Endothelial cell of umbilical vein (primary cell): Measurements from ENCODE around the gene SSBP3. TPM values are rescaled to one million over a fixed set of nuclear protein-coding genes. Genes with fewer than 3 reads are reported as not detected.
"Not testable (repeated sequence)": the region's sequence is repeated elsewhere in the genome, so short reads cannot be mapped to it uniquely, and the experiment has no call there.

ENCODE experiments used
- BruUV-seq: library from RNA; stranded (reverse); fragments of 400-500 nt; replicated peaks from 2 replicates; lab custom pipeline; 2021; lab: Mats Ljungman, UMichigan
- CTCF ChIA-PET: fragments of 300-600, 350-600 bp; sonication (Branson Sonifier 250); formaldehyde crosslinking; loops from one replicate; lab custom pipeline; 2021; ENCODE audit warnings: antibody characterized with exemption, inconsistent platforms; lab: Charles Lee
- POLR2A ChIA-PET: fragments of 300-600, 350-600 bp; sonication (Branson Sonifier 250); formaldehyde crosslinking; loops from one replicate; lab custom pipeline; 2021; ENCODE audit warnings: antibody characterized with exemption, inconsistent platforms; lab: Charles Lee
- DNase-seq: peaks from one replicate; pipeline ENCODE4 v3.0.0-alpha.2; 2011; ENCODE audit warnings: low read depth, low spot score
- FAIRE-seq: peaks from 2 replicates; lab custom pipeline; 2011; peaks lifted over from hg19 to GRCh38; lab: Jason Lieb, UNC
- H2AFZ ChIP-seq: 2 replicates; pipeline ENCODE4 v1.6.0; 2012; ENCODE audit warnings: low read depth, low read length, control low read depth, inconsistent platforms
- H3K27ac ChIP-seq: 2 replicates; pipeline ENCODE4 v1.5.1; 2011; ENCODE audit warnings: low read depth, mild to moderate bottlenecking, control low read depth, low read length, moderate library complexity; ENCODE audit not compliant: insufficient read depth
- H3K27me3 ChIP-seq, 2 experiments: 2 replicates each; pipeline versions ENCODE4 v1.6.0 to v1.6.1; 2011; ENCODE audit warnings: low read length in 2 of 2, mixed read lengths in 1 of 2; ENCODE audit not compliant: control insufficient read depth in 2 of 2, insufficient read depth in 2 of 2
- H3K36me3 ChIP-seq, 2 experiments: 2 replicates in 1 of 2; 3 replicates in 1 of 2; pipeline ENCODE4 v1.5.1; 2011; ENCODE audit warnings: low read length in 2 of 2, mild to moderate bottlenecking in 1 of 2, moderate library complexity in 1 of 2; ENCODE audit not compliant: control insufficient read depth in 2 of 2, insufficient read depth in 2 of 2; ENCODE audit errors: extremely low read depth in 1 of 2
- H3K4me1 ChIP-seq: 3 replicates; pipeline ENCODE4 v1.5.1; 2011; ENCODE audit warnings: mild to moderate bottlenecking, low read length; ENCODE audit not compliant: control insufficient read depth, insufficient read depth; ENCODE audit errors: extremely low read depth
- H3K4me2 ChIP-seq: 2 replicates; pipeline ENCODE4 v1.6.1; 2011; ENCODE audit warnings: low read length, control low read depth, mixed read lengths; ENCODE audit not compliant: insufficient read depth
- H3K4me3 ChIP-seq, 3 experiments: fragments of 200-600 bp in 1 of 3; sonication (generic), shearing (Covaris generic) in 1 of 3; replicated peaks in 1 of 3; 2 replicates each; pipeline ENCODE4 v1.5.1; 2011 to 2016; ENCODE audit warnings: control low read depth in 3 of 3, low read length in 3 of 3, mild to moderate bottlenecking in 2 of 3, inconsistent platforms in 1 of 3, low read depth in 1 of 3, moderate library complexity in 1 of 3; ENCODE audit not compliant: insufficient read depth in 1 of 3
- H3K79me2 ChIP-seq: 2 replicates; pipeline ENCODE4 v1.6.0; 2012; ENCODE audit warnings: low read length, inconsistent platforms; ENCODE audit not compliant: control insufficient read depth, insufficient read depth
- H3K9ac ChIP-seq: replicated peaks from 2 replicates; pipeline ENCODE3; 2011; ENCODE audit warnings: low read length, control low read depth; ENCODE audit not compliant: insufficient read depth; ENCODE audit errors: extremely low read depth
- H3K9me1 ChIP-seq: replicated peaks from 3 replicates; pipeline ENCODE4 v1.6.0; 2011; ENCODE audit warnings: mild to moderate bottlenecking, low read length; ENCODE audit not compliant: control insufficient read depth, insufficient read depth; ENCODE audit errors: extremely low read depth
- H3K9me3 ChIP-seq: replicated peaks from 2 replicates; pipeline ENCODE4 v1.5.1; 2012; ENCODE audit warnings: low read length, inconsistent platforms; ENCODE audit not compliant: control insufficient read depth, insufficient read depth
- H4K20me1 ChIP-seq: replicated peaks from 2 replicates; pipeline ENCODE3; 2011; ENCODE audit warnings: mild to moderate bottlenecking, low read length; ENCODE audit not compliant: control insufficient read depth, insufficient read depth; ENCODE audit errors: extremely low read depth
- FOS ChIP-seq: IDR thresholded peaks from 2 replicates; pipeline ENCODE4 v1.6.1; 2011; ENCODE audit warnings: mild to moderate bottlenecking, low read length, moderate library complexity, borderline replicate concordance; ENCODE audit not compliant: insufficient read depth
- JUN ChIP-seq: IDR thresholded peaks from 2 replicates; pipeline ENCODE4 v1.6.1; 2011; ENCODE audit warnings: borderline replicate concordance, low read depth; ENCODE audit not compliant: insufficient read length, insufficient read depth
- POLR2A ChIP-seq: IDR thresholded peaks from 2 replicates; pipeline ENCODE4 v1.6.1; 2012; ENCODE audit warnings: low read depth, mild to moderate bottlenecking, control low read depth, low read length
- dilution Hi-C: fragments of 300-500 bp; cut with MboI; formaldehyde crosslinking; loops from one replicate; pipeline ENCODE4 v1.15.0; 2019; ENCODE audit warnings: low sequenced_read_pairs; ENCODE audit not compliant: extremely low pct_ligation_motif_present
- intact Hi-C: fragments of 100-400 bp; cut with micrococcal nuclease; formaldehyde crosslinking; loops from one replicate; pipeline ENCODE4 v1.10.0; 2022
- polyA plus RNA-seq, 4 experiments: library from polyadenylated mRNA; depleted of rRNA in 3 of 4; stranded (reverse) in 3 of 4; unstranded in 1 of 4; fragments of >200 nt; gene quantifications; 2 replicates each; pipeline versions ENCODE4 v1.2.1 to v1.2.3, GENCODE V29; 2011 to 2012; ENCODE audit warnings: missing spikeins in 1 of 4
- total RNA-seq: library from RNA; stranded (reverse); gene quantifications from 2 replicates; pipeline ENCODE4 v1.2.3, GENCODE V29; 2021

The SSBP3 gene
- total and polyA plus RNA-seq, 2 donors (not counting 3 experiments of a cell fraction or from before 2014, with no cell fraction given): 44.9 to 59.4 TPM

GRCh38 chr1:54234284-54234683, 171.9 kb downstream of the SSBP3 start:
- BruUV-seq: no TSS peak
- TF ChIP-seq POLR2A (no peak), JUN (no peak), FOS (no peak)
- no peaks in the 10 kb centered on the region for H3K4me1 ChIP-seq
- H3K4me3 ChIP-seq: no peak overlapping the region
- no peak overlapping the region for H3K9ac ChIP-seq
- dilution Hi-C loops: no loop called here
- H3K27me3 ChIP-seq: no peaks in the 10 kb centered on the region
- no peaks in the 10 kb centered on the region for H3K9me1 ChIP-seq
- no peak overlapping the region for H2AFZ ChIP-seq
- intact Hi-C loops: no loop called here
- ChIA-PET POLR2A (no interaction called here), CTCF (interaction anchor here (0.9 to 1.0 kb wide), 2 partner anchors 12 to 104 kb away, joined by 3 read pairs; no protein-coding TSS in a partner anchor)
- FAIRE-seq: no peak
- peaks cover 4 to 11% of the 10 kb centered on the region in 2 experiments for H3K36me3 ChIP-seq
- H4K20me1 ChIP-seq: no peaks in the 10 kb centered on the region
- H3K9me3 ChIP-seq: no peaks in the 10 kb centered on the region
- DNase-seq: no peak
- H3K27ac ChIP-seq: no peak overlapping the region
- no peak overlapping the region for H3K4me2 ChIP-seq
- no peaks in the 10 kb centered on the region for H3K79me2 ChIP-seq

- H3K4me1 ChIP-seq, FAIRE-seq, H2AFZ ChIP-seq, dilution Hi-C loops, DNase-seq, H4K20me1 ChIP-seq, POLR2A ChIA-PET, H3K9me3 ChIP-seq, H3K27me3 ChIP-seq, H3K27ac ChIP-seq, CTCF ChIA-PET, intact Hi-C loops, H3K4me3 ChIP-seq, H3K79me2 ChIP-seq, H3K9me1 ChIP-seq, H3K4me2 ChIP-seq, H3K9ac ChIP-seq, BruUV-seq: not testable (repeated sequence)
- H3K36me3 ChIP-seq: peaks cover 4 to 13% of the 10 kb centered on the region in 2 experiments
These were observed 173.0 kb downstream of the SSBP3 start for GRCh38 chr1:54233196-54233595.
